ENCODE data around the gene PHB1.
"Not testable (repeated sequence)": the region's sequence is repeated elsewhere in the genome, so short reads cannot be mapped to it uniquely, and the experiment has no call there.

Gene PHB1

DNA sequence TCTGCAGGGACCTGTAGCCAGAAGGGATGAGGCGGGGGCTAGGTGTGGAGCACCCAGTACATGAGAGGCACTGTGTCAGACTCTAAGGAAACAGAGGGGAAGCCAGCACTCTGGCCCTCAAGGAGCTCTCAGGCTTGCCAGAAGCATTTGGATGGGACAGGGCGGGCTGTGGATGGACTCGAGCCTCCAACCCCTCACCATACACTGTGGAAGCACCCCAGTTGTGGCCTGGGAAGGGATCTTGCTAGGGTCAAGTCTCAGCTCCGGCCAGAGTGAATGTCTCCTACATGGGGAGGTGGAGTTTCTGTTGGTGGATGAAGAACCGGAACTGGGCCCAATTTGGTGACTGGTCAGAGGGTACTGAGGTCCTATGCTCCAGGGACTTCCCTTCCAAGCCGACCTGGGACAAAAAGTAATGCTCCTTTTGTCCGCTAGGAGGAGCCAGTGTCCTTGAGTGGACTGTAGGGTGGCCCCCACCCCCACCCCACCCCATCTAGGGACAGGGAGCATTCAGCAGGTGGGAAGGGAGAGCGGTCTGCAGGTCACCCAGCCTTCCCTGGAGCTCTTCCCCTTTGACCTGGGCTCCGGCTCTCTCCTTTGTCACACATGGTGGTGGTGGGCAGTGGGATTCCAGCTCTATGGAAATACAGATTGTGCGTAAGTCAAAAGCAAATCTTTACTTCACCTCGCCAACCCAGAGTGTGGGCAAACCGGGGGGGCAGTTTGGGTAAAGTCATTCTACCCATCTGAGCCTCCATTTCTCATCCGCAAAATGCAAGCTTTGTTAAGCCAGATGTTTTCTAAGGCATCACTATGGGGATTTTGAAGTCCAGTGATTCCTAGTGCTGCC is 20.4 kb upstream of the PHB1 start:
- no peak overlapping the region for H3K27ac ChIP-seq
- TF ChIP-seq, protein P1, sequence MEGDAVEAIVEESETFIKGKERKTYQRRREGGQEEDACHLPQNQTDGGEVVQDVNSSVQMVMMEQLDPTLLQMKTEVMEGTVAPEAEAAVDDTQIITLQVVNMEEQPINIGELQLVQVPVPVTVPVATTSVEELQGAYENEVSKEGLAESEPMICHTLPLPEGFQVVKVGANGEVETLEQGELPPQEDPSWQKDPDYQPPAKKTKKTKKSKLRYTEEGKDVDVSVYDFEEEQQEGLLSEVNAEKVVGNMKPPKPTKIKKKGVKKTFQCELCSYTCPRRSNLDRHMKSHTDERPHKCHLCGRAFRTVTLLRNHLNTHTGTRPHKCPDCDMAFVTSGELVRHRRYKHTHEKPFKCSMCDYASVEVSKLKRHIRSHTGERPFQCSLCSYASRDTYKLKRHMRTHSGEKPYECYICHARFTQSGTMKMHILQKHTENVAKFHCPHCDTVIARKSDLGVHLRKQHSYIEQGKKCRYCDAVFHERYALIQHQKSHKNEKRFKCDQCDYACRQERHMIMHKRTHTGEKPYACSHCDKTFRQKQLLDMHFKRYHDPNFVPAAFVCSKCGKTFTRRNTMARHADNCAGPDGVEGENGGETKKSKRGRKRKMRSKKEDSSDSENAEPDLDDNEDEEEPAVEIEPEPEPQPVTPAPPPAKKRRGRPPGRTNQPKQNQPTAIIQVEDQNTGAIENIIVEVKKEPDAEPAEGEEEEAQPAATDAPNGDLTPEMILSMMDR (conservative IDR thresholded peaks at IDR 0.05), result peak; percentile 82

DNA sequence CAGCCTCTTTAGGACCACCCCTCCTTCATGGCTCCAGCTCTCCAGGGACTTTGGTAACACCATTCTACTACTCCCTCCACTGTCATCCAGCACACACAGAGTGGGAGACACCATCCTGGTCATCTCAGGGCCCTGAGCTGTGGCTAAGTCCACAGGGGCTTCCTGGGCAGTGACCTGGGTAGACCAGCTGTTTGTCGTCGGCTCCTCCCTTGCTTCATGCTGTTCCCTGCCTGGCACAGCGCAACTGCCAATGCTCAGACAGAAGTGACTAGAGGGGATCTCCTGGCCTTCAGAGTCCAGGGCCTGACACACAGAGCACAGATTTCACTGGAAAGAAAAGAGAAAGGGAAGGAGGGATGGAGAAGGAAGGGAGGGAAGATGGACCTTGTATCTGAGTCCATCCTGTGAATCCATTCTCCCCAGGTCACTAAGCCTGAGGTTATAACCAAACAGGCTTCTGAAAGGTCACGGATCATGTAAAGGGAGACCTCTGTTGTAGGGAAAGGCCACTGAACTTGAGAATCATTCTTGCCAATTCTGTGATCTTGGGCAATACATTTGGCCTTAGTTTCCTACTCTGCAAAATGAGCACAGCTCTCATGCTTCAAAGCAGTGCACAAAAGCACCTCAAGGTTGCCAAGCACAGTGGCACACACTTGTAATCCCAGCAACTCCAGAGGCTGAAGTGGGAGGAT is 18.5 kb upstream of the PHB1 start:
- TF ChIP-seq, protein P1 (conservative IDR thresholded peaks at IDR 0.05), result no peak

DNA sequence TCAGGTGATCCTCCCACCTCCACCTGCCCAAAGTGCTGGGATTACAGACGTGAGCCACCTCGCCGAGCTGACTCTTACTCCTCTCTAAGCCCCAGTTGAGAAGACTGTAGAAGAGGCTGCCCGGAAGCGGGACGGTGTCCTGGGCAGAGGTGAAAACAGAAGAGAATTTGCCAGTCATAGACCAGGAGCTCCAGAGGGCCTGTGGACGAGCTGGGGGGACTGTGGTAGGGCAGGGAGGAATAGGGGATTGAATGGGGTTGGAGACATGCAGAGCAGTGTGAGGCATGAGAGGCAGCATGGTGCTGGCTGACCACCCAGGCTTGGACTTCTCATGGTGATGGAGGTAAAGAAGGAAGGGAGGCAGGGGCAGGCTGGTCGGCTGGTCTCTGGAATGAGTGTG is 17.1 kb upstream of the PHB1 start:
- H3K27ac ChIP-seq, result no peak overlapping the region
- TF ChIP-seq, protein P1 (conservative IDR thresholded peaks at IDR 0.05), result no peak

More for the DNA sequence above, 18.5 kb upstream of the PHB1 start:
- no peak overlapping the region for H3K27ac ChIP-seq

DNA sequence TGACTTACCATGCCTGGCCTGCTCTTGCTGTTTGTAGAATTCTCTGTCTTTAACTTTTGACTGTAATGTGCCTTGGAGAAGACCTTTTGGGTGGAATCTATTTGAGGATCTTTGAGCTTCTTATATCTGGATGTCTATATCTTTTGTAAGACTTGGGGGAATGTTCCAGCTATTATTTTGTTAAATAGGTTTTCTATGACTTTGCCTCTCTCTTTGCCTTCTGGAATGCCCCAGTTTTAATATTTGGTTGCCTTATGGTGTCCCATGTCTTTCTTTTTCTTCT is 10.3 kb upstream of the PHB1 start:
- TF ChIP-seq, protein P1 (conservative IDR thresholded peaks at IDR 0.05), result no peak
- peak overlapping the region; percentile 44 for H3K27ac ChIP-seq

DNA sequence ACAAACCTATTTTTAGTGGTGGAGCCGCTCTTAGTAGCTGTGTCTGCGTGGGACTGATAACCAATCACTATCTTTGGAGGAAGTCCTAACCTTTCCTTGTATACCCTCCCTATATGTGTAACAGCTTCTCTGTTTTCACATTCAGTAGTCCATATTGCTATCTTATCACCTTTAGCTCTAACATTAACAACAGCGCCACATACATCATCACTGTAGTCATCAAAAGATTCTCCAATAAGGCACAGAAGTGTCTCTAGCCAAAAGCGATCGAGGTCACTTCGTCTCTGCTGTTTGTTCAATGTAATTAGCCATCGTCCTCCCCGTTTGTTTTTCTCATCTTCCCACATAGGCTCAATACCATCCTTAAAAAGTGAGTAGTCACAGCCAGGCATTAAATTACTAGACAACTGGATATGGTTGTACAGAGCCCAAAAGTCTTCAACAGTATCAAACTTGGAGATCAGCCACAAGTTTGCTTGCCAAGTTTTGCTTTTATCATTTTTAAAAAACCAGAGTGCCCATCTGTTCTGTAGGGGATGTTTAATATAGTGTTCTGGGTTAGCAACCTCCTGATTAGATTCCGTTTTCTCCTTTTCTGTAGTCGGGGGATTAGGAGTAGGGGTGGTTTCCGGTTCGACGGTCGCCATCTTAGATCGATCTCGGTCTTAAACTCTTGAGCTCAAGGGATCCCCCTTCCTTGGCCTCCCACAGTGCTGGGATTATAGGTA is 9.8 kb upstream of the PHB1 start:
- peak overlapping the region; percentile 44 for H3K27ac ChIP-seq

DNA sequence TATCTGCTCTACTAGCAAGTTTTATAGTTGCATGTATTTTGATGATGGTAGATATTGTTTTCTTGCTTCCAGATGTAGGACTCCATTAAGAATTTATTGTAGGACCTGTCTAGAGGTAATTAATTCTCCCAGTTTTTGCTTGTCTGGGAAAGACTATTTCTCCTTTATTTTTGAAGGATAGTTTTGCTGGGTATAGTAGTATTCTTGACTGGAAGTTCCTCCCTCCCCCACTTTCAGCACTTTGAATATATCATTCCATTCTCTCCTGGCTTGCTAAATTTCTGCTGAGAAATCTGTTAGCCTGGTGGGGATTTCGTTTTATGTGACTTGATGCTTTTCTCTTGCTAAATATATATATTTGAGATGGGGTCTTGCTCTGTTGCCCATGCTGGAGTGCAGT is 8.0 kb upstream of the PHB1 start:
- TF ChIP-seq, protein P1 (conservative IDR thresholded peaks at IDR 0.05), result no peak
- no peak overlapping the region for H3K27ac ChIP-seq

DNA sequence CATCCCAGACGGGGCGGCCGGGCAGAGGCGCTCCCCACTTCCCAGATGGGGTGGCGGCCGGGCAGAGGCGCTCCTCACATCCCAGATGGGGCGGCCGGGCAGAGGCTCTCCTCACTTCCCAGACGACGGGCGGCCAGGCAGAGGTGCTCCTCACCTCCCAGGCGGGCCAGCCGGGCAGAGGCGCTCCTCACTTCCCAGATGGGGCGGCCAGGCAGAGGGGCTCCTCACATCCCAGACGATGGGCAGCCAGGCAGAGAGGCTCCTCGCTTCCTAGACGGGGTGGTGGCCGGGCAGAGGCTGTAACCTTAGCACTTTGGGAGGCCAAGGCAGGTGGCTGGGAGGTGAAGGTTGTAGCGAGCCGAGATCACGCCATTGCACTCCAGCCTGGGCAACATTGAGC is 5.1 kb upstream of the PHB1 start:
- H3K27ac ChIP-seq, result not testable (repeated sequence)

DNA sequence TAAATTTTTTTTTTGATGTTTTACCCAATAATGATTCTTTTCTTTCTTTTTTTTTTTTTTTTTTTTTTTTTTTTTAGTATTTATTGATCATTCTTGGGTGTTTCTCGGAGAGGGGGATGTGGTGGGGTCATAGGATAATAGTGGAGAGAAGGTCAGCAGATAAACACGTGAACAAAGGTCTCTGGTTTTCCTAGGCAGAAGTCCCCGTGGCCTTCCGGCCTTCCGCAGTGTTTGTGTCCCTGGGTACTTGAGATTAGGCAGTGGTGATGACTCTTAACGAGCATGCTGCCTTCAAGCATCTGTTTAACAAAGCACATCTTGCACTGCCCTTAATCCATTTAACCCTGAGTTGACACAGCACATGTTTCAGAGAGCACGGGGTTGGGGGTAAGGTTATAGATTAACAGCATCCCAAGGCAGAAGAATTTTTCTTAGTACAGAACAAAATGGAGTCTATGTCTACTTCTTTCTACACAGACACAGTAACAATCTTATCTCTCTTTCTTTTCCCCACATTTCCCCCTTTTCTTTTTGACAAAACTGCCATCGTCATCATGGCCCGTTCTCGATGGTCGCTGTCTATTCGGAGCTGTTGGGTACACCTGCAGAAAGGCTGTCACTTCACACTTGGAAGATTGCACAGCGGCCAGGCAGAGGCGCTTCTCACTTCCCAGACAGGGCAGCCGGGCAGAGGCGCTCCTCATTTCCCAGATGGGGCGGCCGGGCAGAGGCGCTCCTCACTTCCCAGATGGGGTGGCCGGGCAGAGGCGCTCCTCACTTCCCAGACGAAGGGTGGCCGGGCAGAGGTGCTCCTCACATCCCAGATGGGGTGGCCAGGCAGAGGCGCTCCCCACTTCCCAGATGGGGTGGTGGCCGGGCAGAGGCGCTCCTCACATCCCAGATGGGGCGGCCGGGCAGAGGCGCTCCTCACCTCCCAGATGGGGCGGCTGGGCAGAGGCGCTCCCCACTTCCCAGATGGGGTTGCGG is 4.4 kb upstream of the PHB1 start:
- H3K27ac ChIP-seq, result not testable (repeated sequence)
